GM21390 (cell line): ENCODE results near the gene GK2.

Experiments
- ATAC-seq: cut with Tn5 transposase; IDR thresholded peaks from one replicate; pipeline ENCODE4 v1.9.1; 2021; ENCODE audit not compliant: unreplicated experiment

The GK2 gene

DNA sequence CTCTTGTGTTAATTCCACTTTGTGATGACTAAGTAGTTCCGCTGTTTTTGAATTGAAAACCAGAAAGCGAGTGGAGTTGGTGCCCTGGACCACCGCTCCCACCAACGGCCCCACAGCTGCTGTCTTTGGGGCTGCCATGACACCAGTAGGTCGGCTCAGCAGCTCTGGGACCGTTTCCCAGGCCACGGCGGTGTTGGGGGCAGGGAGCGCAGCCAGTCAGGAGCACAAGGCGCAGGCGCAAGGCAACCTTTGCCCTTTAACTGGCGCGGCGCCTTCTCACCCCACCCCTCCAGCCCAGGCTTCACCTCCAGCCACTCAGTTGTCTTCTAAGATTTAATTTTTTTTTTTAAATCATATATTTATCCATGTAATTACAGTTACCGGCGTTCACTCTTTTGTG, at the start of gene GK2:
Gene GK2 (minus strand): TSS at position 166 of the 400 bp plus-strand sequence. CDS start 28 bp downstream, at position 138.
- no peak for ATAC-seq

DNA sequence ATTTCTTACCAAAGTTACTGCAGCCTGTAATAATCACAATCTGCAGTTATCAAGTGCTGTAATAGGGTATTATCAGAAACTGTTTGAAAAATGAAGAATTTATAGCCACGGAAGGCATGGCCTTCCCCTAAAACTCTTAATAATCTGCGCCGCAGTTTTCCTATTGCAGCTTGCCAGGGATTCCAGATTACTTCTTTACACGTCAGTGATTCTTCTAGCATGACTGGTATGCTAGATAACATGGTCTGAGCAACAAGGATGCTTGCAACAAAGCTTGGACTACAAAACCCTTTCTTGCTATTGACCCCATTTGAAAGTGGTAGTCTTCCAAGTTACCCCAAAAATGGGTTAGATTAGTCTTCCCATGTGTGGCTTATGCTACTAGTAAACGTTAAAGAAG, 47.2 kb upstream of the GK2 start:
- ATAC-seq, result no peak

DNA sequence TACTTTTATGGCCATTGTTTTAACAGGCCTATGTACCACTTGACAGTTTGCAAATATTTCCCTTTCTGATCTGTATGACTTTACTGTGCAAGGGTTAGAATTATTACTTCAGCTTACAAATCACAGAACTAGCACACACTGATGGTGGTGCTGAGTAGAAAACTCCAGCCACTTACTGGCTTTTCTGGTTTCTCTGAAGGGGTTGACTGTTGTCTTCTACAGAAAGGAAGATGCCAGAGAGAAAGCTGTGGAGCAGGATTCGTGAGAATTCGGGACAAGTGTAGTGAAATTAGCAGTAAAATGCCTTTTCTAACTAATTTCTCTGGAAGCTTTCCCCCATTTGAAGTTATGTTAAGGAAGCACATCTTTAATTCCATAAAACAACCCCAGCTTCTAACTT, 46.6 kb upstream of the GK2 start:
- ATAC-seq, result no peak

DNA sequence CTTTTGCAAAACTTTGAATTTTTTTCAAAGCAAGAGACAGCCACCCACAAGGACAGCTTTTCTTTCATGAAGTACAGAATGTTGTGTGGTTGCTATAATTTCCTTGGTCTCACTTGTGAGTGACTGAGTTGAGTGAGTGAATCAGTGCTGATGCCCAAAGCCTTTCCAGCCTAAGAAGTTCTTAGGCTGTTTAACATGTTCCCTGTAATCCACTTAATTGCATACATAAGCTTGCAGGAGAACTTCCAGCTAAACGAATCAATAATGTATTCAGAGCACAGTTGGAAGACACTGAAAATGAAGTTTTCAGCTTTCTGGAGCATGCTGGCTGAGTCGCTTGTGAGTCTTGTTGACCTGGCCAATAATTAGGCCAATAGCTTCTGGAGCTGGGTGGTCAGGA, 42.0 kb upstream of the GK2 start:
- ATAC-seq, result no peak

DNA sequence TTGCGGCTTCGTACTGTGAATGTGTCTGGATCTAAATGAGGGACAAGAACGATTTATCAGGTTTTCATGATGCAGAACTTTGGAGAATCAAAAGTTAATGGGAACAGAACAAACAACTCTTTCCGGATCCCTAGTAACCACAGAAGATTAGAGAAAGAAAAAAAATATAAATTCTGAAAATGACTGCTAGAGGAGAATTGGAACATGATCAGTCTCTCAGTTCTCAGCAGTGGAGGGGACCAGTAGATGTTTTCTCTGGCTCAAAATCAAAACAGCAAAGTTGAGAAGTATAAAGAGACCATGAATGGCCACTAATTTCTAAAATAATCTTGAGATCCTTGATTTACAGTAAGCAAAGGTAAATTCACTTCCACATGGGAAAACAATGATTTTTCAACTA, 38.1 kb upstream of the GK2 start:
- no peak for ATAC-seq

DNA sequence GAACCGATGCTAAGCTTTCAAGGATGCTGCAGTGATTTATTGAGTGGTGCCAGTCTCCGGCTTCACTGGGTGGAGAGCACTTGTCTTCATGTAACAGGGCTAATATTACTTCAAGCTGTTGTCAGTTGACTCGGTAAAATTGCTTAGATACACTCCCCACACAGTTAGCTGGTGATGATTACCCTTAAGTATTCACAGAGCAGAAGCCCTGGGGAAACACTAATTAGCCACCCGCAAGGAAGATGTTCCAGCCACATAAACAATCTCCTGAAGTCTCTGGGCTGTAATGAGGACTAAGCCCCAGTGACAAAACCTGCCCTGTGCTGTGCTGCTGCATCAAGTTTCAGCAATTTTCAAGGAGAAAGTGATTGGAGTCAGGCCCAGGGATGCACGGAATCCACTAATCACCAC, 37.3 kb upstream of the GK2 start:
- no peak for ATAC-seq

DNA sequence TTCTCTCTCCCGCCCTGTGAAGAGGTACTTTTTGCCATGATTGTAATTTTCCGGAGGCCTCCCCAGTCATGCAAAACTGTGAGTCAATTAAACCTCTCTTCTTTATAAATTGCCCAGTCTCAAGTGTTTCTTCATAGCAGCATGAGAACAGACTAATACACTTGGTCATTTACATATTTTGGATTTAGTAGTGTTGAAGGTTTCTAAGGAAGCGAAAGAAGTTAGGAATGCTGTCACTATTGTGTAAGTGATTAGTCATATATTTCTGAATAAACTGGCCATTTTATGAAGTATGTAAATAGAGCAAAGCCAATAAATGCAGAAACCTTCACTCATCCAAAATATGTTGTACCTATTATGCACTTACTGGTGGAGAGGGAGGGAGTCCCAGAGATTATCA, 34.4 kb upstream of the GK2 start:
- no peak for ATAC-seq

DNA sequence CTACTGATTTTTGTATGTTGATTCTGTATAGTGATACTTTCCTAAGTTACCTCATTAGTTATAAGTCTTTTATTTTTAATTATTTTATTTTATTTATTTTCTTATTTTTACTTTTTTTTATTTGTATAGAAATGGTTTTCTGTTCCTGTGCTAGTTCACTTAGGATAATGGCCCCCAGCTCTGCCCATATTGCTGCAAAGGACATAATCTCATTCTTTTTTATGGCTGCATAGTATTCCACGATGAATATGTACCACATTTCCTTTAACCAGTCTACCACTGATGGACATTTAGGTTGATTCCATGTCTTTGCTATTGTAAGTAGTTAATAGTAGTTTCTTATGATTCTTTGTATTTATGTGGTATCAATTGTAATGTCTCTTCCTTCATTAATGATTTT, 31.5 kb upstream of the GK2 start:
- no peak for ATAC-seq

DNA sequence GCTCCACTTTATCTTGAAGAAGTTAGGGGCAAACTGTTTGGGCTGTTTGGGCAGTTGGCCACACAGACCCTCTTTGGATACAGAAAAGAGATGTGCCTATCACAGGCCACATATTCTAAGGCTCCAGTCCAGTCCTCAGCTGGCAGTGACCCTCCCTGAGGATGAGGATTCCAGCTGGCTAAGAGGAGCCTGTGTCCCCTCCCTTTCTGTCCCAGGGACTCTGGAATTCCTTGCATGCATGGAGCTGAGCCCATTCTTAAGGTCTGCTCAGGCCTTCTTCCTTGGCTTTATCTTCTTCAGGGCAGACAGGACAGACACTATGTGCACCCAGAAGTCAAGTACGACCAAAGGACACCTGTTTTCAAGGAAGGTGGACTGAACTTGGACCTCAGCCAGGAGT, 23.8 kb upstream of the GK2 start:
- ATAC-seq, result no peak

DNA sequence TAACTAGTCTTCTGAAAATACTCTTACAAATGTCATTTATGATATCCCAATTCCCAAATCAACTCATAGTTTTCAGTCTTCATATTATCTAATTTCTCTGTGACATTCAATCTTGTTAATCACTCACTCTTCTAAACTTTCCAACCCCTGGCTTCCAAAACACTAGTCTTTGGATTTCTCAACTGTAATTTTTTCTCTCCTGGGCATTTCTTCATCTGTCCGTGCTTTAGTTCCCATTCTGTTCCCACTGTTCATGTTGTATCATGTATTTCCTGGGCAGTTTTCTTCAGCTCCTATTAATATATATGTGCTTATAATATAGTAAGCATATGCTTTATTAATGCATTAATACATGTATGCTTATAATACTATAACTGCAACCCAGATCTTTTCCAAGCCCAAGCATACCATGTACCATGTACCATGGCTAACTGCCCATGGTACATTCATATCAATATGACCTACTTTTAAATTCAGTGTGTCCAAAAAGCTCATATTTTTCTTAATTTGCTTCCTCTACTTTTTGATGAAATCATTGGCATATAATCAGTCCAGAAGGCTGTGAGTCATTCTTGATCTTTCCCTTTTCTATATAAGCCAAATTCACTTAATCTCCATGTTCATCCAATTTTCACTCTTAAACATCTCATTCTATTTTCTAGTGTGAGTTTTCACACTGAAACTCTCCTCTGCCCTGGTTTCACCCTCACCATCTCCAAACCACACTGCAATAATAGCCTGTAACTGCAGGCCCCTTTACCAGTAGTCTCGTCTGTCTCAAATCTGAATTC, 21.3 kb upstream of the GK2 start:
- ATAC-seq, result no peak

DNA sequence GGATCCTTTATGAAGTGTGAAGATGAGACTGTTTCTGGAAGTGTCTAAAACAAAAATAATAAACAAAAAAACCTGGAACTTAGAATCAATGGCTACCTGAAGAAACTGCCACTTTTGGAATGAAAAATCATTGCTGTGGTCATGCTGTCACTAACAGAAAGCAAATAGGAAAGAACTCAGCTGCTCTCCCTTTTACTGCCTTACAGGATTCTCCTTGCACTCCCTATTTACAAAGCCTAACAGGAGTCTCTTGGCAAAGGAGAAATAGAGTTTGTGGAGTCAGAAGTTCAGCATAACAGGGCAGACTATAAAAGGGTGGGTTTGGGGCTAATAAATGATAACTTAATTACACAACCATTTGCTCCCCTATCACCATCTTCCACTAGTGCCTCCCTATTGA, 19.0 kb upstream of the GK2 start:
- ATAC-seq, result no peak

DNA sequence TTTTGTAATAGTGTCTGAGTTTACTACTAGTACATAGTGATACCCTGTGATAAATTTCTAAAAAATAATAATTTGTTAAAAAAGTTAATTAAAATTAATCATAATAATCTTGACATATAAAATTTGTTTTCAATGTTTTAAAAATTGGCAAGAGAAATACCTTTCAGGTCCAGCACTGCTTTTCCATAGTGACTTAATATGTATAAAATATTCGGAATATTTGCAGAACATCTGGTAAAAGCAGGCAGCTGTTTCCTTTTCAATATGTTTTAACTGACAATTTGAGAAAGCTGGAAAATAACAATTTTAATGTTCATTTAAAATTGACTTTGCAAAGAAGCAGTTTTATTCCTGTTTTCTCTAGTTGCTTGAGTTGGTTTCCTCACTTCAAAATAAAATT, 17.6 kb upstream of the GK2 start:
- no peak for ATAC-seq

DNA sequence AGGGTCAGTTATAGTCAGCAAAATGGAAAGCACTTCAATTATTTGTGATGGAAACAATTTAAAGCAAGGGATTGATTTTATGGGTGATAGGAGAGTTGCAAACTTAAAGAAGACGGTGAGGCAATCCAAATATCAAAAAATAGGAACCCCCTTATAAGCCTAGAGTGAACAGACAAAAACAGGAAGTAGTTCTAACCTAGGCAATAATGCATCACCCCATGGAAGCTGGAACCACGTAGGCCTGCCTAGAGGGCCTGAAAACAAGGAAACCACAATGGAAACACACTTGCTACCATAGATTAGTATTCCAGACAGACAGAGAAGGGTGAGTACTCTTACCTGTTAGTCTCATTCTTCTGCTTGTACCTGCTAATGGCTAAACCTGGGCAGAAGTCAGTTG, 13.5 kb upstream of the GK2 start:
- no peak for ATAC-seq

DNA sequence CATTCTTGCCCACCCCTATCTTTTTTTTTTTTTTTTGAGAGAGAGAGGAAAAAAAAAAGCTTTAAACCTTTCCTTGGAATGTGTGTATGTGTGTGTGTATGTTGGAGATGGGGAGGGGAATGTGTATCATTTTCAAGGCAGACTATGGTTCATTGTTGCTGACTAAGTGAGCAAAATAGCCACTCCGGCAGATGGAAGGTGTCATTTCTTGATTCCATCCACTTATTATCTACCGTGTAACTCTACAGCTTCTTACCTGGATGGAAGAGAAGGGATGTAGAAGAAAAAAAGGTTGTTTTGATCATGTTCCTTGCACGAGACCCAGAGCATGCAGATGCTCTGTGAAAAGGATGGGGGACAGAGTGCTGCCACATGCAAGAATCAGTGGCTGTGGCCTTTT, 5.9 kb upstream of the GK2 start:
- no peak for ATAC-seq

DNA sequence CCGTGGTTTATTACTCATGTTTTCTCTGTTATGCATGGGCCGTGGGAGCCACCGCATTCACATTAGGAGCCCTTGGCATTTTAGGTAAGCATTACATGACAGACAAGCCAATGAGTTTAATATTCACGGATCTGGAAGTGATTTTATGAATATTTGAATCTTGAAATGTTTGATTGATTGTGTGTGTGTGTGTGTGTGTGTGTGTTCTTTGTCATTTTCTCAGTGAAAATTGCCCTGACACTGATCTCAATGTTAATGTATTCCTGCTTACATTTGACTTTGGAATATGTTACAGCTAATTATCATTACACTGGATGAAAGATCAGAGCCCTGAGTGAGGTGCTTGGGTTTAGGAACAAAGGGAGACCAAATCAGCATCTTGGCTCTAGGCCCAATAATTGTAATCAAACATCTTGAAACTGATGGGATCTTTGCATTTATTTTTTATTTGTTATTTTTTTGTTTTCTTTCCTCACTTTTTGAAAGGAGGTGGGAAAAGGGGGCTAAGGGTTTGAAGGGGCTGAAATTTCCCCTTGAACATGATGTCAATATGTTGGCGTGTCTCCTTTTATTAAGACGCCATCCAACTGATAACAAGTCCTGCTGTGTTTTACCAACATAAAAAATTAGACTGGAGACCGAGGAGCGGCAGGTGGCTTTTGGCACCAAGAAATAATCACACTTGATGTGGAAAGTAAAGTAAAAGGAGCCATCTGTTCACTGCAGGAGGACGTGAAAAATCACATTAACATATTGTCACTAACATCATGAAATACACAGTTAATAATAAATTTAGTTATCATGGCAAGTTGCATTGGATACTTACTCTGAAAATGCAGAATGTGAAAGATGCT, 5.2 kb upstream of the GK2 start:
- ATAC-seq, result no peak

DNA sequence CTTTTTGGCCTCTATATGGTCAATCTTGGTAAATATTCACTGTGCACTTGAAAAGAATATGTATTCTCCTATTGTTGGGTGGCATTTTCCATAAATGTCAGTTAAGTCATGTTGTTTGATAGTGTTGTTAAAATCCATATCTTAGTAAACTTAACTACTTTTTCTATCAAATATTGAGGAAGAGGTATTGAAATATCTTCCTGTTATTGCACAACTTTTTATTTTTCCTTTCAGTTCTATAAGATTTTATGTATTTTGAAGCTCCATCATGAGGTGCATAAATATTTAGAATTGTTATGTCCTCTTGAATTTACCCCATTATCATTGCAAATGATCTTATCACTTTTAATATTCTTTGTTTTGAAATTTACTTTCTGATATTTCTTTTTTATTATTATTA, 3.4 kb downstream of the GK2 start:
- no peak for ATAC-seq

DNA sequence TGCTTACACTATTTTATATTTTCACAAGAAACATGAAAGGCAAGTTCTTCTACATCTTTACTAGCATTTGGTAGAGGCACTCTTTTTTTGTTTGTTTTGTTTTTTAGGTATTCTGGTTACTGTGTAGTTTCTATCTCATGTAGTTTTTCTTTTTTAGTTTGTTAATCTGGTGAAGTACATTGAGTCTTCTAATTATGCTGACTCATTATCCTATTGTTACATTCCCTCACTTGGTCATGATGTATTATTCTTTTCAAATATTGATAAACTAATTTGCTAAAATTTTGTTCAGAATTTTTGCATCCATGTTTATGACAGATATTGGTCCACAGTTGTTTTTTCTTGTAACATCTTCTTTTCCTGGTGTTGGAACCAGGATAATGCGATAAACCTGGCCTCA, 4.7 kb downstream of the GK2 start:
- ATAC-seq, result no peak

DNA sequence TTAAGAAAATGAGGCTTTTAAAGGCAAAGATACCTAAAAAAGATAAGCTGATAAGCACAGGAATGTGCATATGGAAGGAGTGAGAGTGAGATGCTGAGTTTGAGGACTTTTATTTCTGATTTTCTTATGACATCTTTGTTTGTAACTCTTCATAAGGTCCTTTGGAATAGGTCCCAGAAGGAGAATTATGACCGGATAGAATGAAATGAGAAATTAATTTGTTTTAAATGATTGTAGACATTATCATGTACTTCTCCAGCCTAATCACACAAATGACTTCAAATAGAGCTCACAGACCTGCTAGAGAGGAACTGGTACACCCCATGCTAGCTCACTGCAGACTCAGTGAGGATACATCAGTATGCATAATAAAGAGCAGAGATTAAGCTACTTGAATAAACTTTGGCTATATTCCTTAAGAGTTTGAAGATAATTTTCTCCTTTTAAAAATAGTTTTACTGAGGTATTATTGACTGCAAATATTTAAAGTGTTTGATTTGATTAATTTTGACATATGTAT, 5.6 kb downstream of the GK2 start:
- ATAC-seq, result no peak

DNA sequence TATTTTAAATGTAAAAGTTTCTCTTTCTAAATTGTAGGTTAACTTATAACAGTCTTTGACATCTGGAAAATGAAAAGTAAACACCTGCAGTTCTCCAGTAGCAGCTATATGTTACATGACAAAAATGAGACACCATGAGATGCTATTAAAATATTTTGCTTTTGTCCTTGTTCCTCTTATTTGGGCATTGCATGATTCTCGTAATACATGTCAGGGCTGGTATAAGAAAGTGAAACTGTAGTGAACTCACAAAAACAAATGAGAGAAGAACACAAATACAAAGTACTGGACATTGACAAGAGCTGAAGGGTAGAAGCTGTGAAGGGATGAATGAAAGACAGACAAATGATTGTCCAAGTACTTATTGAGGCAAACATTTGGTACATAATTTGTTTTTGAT, 9.0 kb downstream of the GK2 start:
- ATAC-seq, result no peak

DNA sequence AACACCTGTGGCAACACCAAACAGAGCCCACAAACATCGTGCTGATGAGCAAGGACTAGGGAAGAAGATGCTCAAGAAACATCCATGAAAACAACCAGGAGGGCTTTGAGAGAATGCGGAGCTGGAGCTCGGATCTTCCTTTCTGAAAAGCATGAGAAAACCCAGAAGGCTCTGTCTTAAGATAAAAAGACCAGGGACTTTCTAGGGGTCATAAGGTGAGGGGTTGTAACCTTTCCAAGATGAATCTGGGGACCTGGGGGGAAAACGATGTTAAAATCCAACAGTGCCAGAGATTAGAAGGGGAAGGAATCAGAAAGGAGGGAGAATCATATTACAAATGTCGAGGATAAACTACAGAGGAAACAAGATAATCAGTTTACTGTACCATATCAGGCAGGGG, 10.1 kb downstream of the GK2 start:
- no peak for ATAC-seq

DNA sequence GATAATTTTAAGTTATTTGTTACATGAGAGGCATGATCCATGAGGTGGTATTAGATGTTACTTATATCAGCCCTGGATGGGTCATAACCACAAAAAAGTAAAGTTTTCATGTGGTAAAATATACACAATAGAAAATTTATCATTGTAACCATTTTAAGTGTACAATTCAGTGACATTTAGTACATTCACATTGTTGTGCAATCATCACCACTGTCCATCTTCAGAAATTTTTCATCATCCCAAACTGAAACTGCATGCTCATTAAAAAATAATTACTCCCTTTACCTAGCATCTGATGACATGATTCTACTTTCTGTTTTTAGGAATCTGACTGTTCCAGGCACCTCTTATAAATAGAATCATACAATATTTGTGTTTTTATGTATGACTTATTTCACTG, 11.2 kb downstream of the GK2 start:
- no peak for ATAC-seq

DNA sequence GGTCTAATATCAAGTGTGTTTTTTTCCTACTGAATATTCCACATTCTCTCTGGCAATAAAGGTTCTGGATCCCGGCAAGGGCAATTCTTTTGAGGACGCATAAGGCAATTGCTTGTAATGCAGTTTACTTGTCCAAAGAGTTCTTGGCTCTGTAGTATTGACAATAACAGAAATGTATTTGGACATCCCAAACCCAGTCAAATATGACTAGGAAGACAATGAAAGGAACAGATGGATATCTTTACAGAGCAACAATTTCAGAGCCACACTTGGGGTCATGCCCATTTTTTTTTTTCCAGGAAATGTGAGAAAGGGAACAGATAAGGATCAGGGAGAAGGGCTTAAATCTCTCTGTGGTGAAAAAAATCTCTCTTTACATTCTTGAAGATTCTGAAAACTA, 12.2 kb downstream of the GK2 start:
- ATAC-seq, result no peak
